ENCODE measurements around the gene PWWP2A. TPM values are rescaled to one million over a fixed set of nuclear protein-coding genes. Genes with fewer than 3 reads are reported as not detected.

The PWWP2A gene
- total RNA-seq, 1 donor from 2014 or later = 47.3 TPM

Other genes starting within 250 kb of the PWWP2A start
- 1.2 TPM for gene ADRA1B, start 203.0 kb downstream of the PWWP2A start, total RNA-seq
- 48.1 TPM for gene TTC1, start 110.3 kb downstream of the PWWP2A start, total RNA-seq
- 4.5 TPM for gene FABP6, start 110.1 kb upstream of the PWWP2A start, total RNA-seq
- 0.82 TPM for gene CCNJL, start 193.1 kb upstream of the PWWP2A start, total RNA-seq